Activated T-cell treated with anti-CD3 and anti-CD28 coated beads, Interleukin-2, amount 50 U/mL, for 24 hours (primary cell): ENCODE measurements around the gene SPP2.

Experiments used
- DNase-seq: peaks from one replicate; pipeline ENCODE4 v3.0.0-alpha.2; 2020
- H3K27ac Mint-ChIP-seq: 2 replicates; pipeline ENCODE4 v1.8.0; 2020; ENCODE audit warnings: mild to moderate bottlenecking, mixed read lengths
- H3K27me3 Mint-ChIP-seq: 2 replicates; pipeline ENCODE4 v1.8.0; 2020; ENCODE audit warnings: mixed read lengths
- H3K36me3 Mint-ChIP-seq: 2 replicates; pipeline ENCODE4 v1.8.0; 2020; ENCODE audit warnings: low read depth, mixed read lengths
- H3K4me1 Mint-ChIP-seq: 2 replicates; pipeline ENCODE4 v1.8.0; 2020; ENCODE audit warnings: low read depth, mixed read lengths
- H3K4me3 Mint-ChIP-seq: 2 replicates; pipeline ENCODE4 v1.8.0; 2020; ENCODE audit warnings: mild to moderate bottlenecking, moderate library complexity, mixed read lengths
- H3K9me3 Mint-ChIP-seq: 2 replicates; pipeline ENCODE4 v1.8.0; 2020; ENCODE audit warnings: mixed read lengths

The SPP2 gene

GRCh38 chr2:234026693-234027254 is 23.7 kb upstream of the SPP2 start:
- no peak for DNase-seq
- H3K27ac Mint-ChIP-seq = peak overlapping the region; percentile 7
- no peaks in the 10 kb centered on the region for H3K9me3 Mint-ChIP-seq
- H3K36me3 Mint-ChIP-seq = no peaks in the 10 kb centered on the region
- H3K4me1 Mint-ChIP-seq = peaks cover 47% of the 10 kb centered on the region
- no peak overlapping the region for H3K4me3 Mint-ChIP-seq
- no peaks in the 10 kb centered on the region for H3K27me3 Mint-ChIP-seq

DNA sequence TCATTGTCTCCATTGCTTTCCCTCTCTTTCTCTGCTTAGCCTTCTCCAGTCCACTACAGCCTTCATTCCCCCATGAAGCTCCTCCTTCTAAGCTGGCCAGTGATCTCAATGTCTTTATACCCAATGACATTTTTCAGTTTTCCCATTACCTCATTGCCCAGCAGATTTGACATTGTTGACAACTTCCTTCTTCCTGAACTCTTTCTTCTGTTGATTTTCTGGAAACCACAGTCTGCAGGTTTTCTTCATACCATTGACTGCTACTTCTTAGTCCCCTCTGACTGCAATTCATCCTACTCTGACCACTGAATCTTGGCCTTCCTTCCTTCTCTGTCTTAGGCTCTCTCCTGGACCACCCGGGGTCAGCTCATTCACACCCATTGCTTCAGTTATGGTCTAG is 22.9 kb upstream of the SPP2 start:
- H3K27me3 Mint-ChIP-seq = no peaks in the 10 kb centered on the region
- DNase-seq = no peak
- no peaks in the 10 kb centered on the region for H3K9me3 Mint-ChIP-seq
- no peak overlapping the region for H3K4me3 Mint-ChIP-seq
- H3K27ac Mint-ChIP-seq = no peak overlapping the region
- no peaks in the 10 kb centered on the region for H3K36me3 Mint-ChIP-seq
- peaks cover 56% of the 10 kb centered on the region for H3K4me1 Mint-ChIP-seq

GRCh38 chr2:234029150-234029733 is 21.3 kb upstream of the SPP2 start:
- peaks cover 63% of the 10 kb centered on the region for H3K4me1 Mint-ChIP-seq
- DNase-seq = no peak
- no peaks in the 10 kb centered on the region for H3K27me3 Mint-ChIP-seq
- H3K36me3 Mint-ChIP-seq = no peaks in the 10 kb centered on the region
- no peak overlapping the region for H3K4me3 Mint-ChIP-seq
- H3K27ac Mint-ChIP-seq = no peak overlapping the region
- H3K9me3 Mint-ChIP-seq = peaks cover 9% of the 10 kb centered on the region

DNA sequence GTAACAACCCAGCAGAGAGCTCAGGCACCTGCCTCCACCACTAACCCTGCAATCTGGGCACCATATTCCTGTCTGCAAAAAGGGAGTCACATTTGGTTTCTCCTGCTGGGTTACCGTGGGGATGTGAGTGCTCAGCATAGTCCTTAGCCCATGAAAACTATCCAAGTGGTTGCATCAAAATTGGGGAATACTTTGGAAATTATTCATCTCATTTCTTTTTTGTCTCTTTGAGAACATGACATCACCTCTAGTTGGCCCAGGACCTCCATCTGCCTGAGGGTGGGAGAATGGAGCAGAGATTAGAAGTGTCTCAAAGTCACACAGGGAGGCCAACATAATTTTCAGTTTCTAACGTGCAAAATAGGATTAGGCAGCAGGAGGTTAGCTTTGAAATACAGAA is 19.3 kb upstream of the SPP2 start:
- DNase-seq = no peak
- no peak overlapping the region for H3K4me3 Mint-ChIP-seq
- H3K36me3 Mint-ChIP-seq = no peaks in the 10 kb centered on the region
- peaks cover 52% of the 10 kb centered on the region for H3K4me1 Mint-ChIP-seq
- H3K27me3 Mint-ChIP-seq = no peaks in the 10 kb centered on the region
- H3K9me3 Mint-ChIP-seq = peaks cover 13% of the 10 kb centered on the region
- no peak overlapping the region for H3K27ac Mint-ChIP-seq

DNA sequence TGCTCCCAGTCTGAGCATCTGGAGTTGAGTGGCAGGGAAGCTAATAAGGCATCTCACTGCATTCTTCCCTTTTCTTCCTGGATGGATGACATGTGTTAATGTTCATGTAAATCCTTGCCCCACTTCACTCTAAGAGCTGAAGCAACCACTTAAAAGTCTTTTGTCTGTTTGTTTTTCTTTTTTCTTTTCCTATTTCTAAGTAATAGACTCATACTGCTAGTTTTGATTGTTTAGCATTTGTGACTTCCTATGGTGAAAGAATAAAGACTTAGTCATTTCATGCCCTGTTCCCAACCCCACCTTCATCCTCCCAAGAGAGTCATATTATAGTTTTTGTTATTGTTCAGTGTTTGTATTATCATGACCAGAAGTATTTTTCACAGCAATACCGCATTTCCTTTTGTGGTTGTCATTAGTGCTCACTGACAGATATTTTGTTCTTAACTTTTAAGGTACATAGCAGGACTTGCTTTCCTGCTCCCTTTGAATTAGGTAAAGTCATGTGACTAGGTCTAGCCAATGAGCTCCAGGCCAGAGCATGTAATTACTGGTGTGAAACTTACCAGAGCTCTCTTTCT is 18.1 kb upstream of the SPP2 start:
- Mint-ChIP-seq H3K9me3 (peaks cover 25% of the 10 kb centered on the region), H3K27me3 (no peaks in the 10 kb centered on the region), H3K27ac (peak overlapping the region; percentile 27), H3K4me3 (no peak overlapping the region), H3K36me3 (no peaks in the 10 kb centered on the region), H3K4me1 (peaks cover 41% of the 10 kb centered on the region)
- DNase-seq = no peak

DNA sequence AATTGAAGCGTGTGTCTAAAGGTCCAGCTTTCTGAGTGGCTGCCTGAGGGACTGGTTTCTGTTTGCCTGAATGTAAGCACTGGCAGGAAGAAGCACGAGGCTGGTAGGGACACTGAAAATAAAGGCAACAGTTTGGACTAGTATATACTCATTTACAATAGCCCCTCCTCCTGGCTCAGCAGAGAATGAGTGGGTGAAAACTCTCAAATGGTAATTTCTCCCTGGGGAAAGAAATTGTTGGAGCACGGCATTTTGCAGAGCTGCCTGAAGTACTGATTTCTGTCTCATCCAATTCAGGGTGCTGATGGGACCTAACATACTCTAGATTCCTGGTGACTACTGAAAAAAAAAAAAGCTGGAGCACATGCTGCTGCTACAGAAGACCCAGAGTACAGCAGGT is 17.3 kb upstream of the SPP2 start:
- no peaks in the 10 kb centered on the region for H3K27me3 Mint-ChIP-seq
- H3K9me3 Mint-ChIP-seq = peaks cover 25% of the 10 kb centered on the region
- H3K4me1 Mint-ChIP-seq = peaks cover 36% of the 10 kb centered on the region
- no peaks in the 10 kb centered on the region for H3K36me3 Mint-ChIP-seq
- DNase-seq = no peak
- H3K27ac Mint-ChIP-seq = no peak overlapping the region
- H3K4me3 Mint-ChIP-seq = no peak overlapping the region

GRCh38 chr2:234033885-234034284 is 16.6 kb upstream of the SPP2 start:
- DNase-seq = no peak
- Mint-ChIP-seq H3K4me1 (peaks cover 33% of the 10 kb centered on the region), H3K4me3 (no peak overlapping the region), H3K36me3 (no peaks in the 10 kb centered on the region), H3K27ac (no peak overlapping the region), H3K9me3 (peaks cover 25% of the 10 kb centered on the region), H3K27me3 (no peaks in the 10 kb centered on the region)

- Mint-ChIP-seq H3K27me3 (no peaks in the 10 kb centered on the region), H3K9me3 (peaks cover 22% of the 10 kb centered on the region), H3K4me1 (peaks cover 1% of the 10 kb centered on the region)
Observed at GRCh38 chr2:234038076-234038802, 12.3 kb upstream of the SPP2 start.

DNA sequence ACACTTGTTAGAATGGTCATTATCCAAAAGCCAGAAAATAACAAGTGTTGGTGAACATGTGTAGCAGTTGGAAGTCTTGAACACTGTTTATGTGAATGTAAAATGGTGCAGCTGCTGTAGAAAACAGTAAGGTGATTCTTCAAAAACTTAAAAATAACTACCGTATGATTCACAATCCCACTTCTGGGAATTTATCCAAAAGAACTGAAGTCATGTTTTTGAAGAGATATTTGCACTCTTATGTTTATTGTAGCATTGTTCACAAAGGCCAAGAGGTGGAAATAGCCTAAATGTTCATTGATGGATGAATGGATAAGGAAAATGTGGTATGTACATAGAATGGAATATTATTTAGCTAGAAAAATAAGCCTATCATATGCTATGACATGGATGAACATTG is 6.3 kb upstream of the SPP2 start:
- Mint-ChIP-seq H3K4me1 (no peaks in the 10 kb centered on the region), H3K4me3 (no peak overlapping the region), H3K27ac (no peak overlapping the region), H3K27me3 (no peaks in the 10 kb centered on the region), H3K9me3 (no peaks in the 10 kb centered on the region), H3K36me3 (no peaks in the 10 kb centered on the region)
- no peak for DNase-seq

More at GRCh38 chr2:234038076-234038802, 12.3 kb upstream of the SPP2 start:
- no peaks in the 10 kb centered on the region for H3K36me3 Mint-ChIP-seq
- H3K4me3 Mint-ChIP-seq = no peak overlapping the region
- H3K27ac Mint-ChIP-seq = no peak overlapping the region
- DNase-seq = no peak

- Mint-ChIP-seq H3K27ac (no peak overlapping the region), H3K36me3 (no peaks in the 10 kb centered on the region), H3K9me3 (no peaks in the 10 kb centered on the region), H3K4me1 (peaks cover 4% of the 10 kb centered on the region), H3K27me3 (no peaks in the 10 kb centered on the region), H3K4me3 (no peak overlapping the region)
- DNase-seq = no peak
Observed at GRCh38 chr2:234046521-234046920, 4.0 kb upstream of the SPP2 start.

DNA sequence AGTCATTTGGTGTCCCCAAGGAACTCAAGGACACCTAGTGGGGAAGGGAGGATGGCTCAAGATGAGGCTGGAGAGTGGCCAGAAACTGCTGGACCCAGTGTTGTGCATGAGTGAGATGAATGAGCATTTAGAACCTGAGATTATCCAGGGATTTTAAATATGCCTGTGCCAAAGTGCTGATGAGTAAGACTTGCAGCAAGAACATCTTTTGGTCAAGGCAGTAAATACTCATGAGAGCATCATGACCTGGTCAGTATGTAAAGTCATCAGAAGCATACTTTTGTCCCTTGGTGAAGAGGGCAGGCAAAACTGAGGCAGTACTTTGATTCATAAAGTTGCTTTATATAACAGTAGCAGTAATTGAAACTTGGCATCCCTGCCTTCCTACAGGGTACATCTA is 3.1 kb upstream of the SPP2 start:
- Mint-ChIP-seq H3K4me3 (no peak overlapping the region), H3K36me3 (no peaks in the 10 kb centered on the region), H3K27me3 (no peaks in the 10 kb centered on the region), H3K27ac (no peak overlapping the region), H3K9me3 (no peaks in the 10 kb centered on the region), H3K4me1 (peaks cover 5% of the 10 kb centered on the region)
- no peak for DNase-seq

GRCh38 chr2:234048049-234048448 is 2.5 kb upstream of the SPP2 start:
- no peak for DNase-seq
- no peak overlapping the region for H3K4me3 Mint-ChIP-seq

GRCh38 chr2:234051374-234052070 is 1.0 kb downstream of the SPP2 start:
- no peaks in the 10 kb centered on the region for H3K27me3 Mint-ChIP-seq
- H3K27ac Mint-ChIP-seq = no peak overlapping the region
- no peak for DNase-seq
- no peaks in the 10 kb centered on the region for H3K36me3 Mint-ChIP-seq
- H3K9me3 Mint-ChIP-seq = no peaks in the 10 kb centered on the region
- peaks cover 5% of the 10 kb centered on the region for H3K4me1 Mint-ChIP-seq
- no peak overlapping the region for H3K4me3 Mint-ChIP-seq

More at GRCh38 chr2:234048049-234048448, 2.5 kb upstream of the SPP2 start:
- no peak overlapping the region for H3K27ac Mint-ChIP-seq
- no peaks in the 10 kb centered on the region for H3K9me3 Mint-ChIP-seq
- peaks cover 5% of the 10 kb centered on the region for H3K4me1 Mint-ChIP-seq
- no peaks in the 10 kb centered on the region for H3K36me3 Mint-ChIP-seq
- no peaks in the 10 kb centered on the region for H3K27me3 Mint-ChIP-seq

DNA sequence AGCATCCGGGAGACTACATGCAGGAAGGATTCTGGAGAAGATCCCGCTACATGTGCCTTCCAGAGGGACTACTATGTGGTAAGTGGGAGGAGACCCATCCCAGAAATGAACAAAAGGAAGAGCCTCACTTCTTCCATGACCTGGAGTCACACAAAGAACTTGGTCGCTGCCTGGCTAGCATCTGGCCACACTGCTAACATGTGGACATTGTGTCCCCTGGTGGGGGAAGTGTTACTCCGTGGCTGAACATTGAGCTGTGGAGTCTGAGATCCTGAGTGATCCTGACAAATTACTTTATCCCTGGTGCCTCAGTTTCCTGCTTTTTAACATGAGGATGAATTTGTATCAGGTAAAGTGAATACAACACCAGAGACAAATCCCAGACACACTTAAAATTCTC is 8.4 kb downstream of the SPP2 start:
- Mint-ChIP-seq H3K27me3 (no peaks in the 10 kb centered on the region), H3K9me3 (no peaks in the 10 kb centered on the region), H3K36me3 (no peaks in the 10 kb centered on the region), H3K4me1 (peaks cover 2% of the 10 kb centered on the region), H3K4me3 (no peak overlapping the region), H3K27ac (no peak overlapping the region)
- DNase-seq = no peak
